Mesenchymal stem cell (in vitro differentiated cells and primary cell): ENCODE measurements around the gene ZNF692.
"Not testable (repeated sequence)": the region's sequence is repeated elsewhere in the genome, so short reads cannot be mapped to it uniquely, and the experiment has no call there.

Source experiments
- DNase-seq: peaks from one replicate; pipeline ENCODE4 v3.0.0-alpha.2; 2013
- H2AFZ ChIP-seq: one replicate; pipeline ENCODE4 v1.6.1; 2013; ENCODE audit warnings: low read depth, mild to moderate bottlenecking, control low read depth, inconsistent platforms, low read length, moderate library complexity
- H2AK5ac ChIP-seq: 2 replicates; pipeline ENCODE4 v1.6.1; 2013; ENCODE audit warnings: low read length, moderate library complexity, mild to moderate bottlenecking, inconsistent platforms; ENCODE audit not compliant: severe bottlenecking
- H2BK120ac ChIP-seq: one replicate; pipeline ENCODE4 v1.6.1; 2013; ENCODE audit warnings: low read depth, mild to moderate bottlenecking, inconsistent platforms, low read length, moderate library complexity
- H2BK12ac ChIP-seq, 2 experiments: one replicate each; pipeline ENCODE4 v1.6.1; 2013; ENCODE audit warnings: inconsistent platforms in 2 of 2, low read length in 2 of 2, mild to moderate bottlenecking in 2 of 2, moderate library complexity in 2 of 2, control low read depth in 1 of 2
- H2BK15ac ChIP-seq: one replicate; pipeline ENCODE4 v1.6.1; 2013; ENCODE audit warnings: mild to moderate bottlenecking, low read depth, inconsistent platforms; ENCODE audit not compliant: poor library complexity, severe bottlenecking
- H2BK5ac ChIP-seq: 2 replicates; pipeline ENCODE4 v1.6.1; 2013; ENCODE audit warnings: low read depth, mild to moderate bottlenecking, low read length, control low read depth, inconsistent platforms; ENCODE audit not compliant: poor library complexity, severe bottlenecking
- H3K14ac ChIP-seq, 2 experiments: one replicate each; pipeline ENCODE4 v1.6.1; 2013; ENCODE audit warnings: inconsistent platforms in 2 of 2, low read length in 2 of 2, control low read depth in 1 of 2, mild to moderate bottlenecking in 1 of 2, moderate library complexity in 1 of 2
- H3K18ac ChIP-seq, 2 experiments: one replicate each; pipeline ENCODE4 v1.6.1; 2013; ENCODE audit warnings: inconsistent platforms in 2 of 2, low read length in 2 of 2, control low read depth in 1 of 2, low read depth in 1 of 2, mild to moderate bottlenecking in 1 of 2
- H3K23ac ChIP-seq, 2 experiments: one replicate each; pipeline ENCODE4 v1.6.1; 2013; ENCODE audit warnings: inconsistent platforms in 2 of 2, low read length in 2 of 2, mild to moderate bottlenecking in 2 of 2, moderate library complexity in 2 of 2, control low read depth in 1 of 2
- H3K27ac ChIP-seq: 2 replicates; pipeline ENCODE4 v1.5.1; 2013; ENCODE audit warnings: mild to moderate bottlenecking, moderate library complexity, low read length, control low read depth, inconsistent platforms; ENCODE audit not compliant: poor library complexity, severe bottlenecking
- H3K27me3 ChIP-seq, 2 experiments: 2 replicates each; pipeline versions ENCODE4 v1.6.1 to v1.7.0; 2013; ENCODE audit warnings: low read length in 2 of 2, mild to moderate bottlenecking in 2 of 2, moderate library complexity in 2 of 2, control low read depth in 1 of 2, inconsistent platforms in 1 of 2; ENCODE audit not compliant: control insufficient read depth in 1 of 2, insufficient read depth in 1 of 2
- H3K36me3 ChIP-seq, 2 experiments: 2 replicates each; pipeline versions ENCODE4 v1.6.1 to v1.7.0; 2013; ENCODE audit warnings: low read length in 2 of 2, control low read depth in 1 of 2, inconsistent platforms in 1 of 2, low read depth in 1 of 2, mild to moderate bottlenecking in 1 of 2; ENCODE audit not compliant: insufficient read depth in 2 of 2, control insufficient read depth in 1 of 2
- H3K4ac ChIP-seq, 2 experiments: one replicate each; pipeline ENCODE4 v1.6.1; 2013; ENCODE audit warnings: inconsistent platforms in 2 of 2, low read length in 2 of 2, mild to moderate bottlenecking in 2 of 2, moderate library complexity in 2 of 2, control low read depth in 1 of 2, low read depth in 1 of 2
- H3K4me1 ChIP-seq: 2 replicates; pipeline ENCODE4 v1.6.1; 2013; ENCODE audit warnings: low read depth, low read length, control low read depth; ENCODE audit not compliant: control insufficient read depth, insufficient read depth
- H3K4me2 ChIP-seq: 2 replicates; pipeline ENCODE4 v1.6.1; 2013; ENCODE audit warnings: low read length, mild to moderate bottlenecking, inconsistent platforms; ENCODE audit not compliant: poor library complexity, severe bottlenecking
- H3K4me3 ChIP-seq, 2 experiments: 2 replicates each; pipeline versions ENCODE4 v1.5.1 to v1.7.0; 2013; ENCODE audit warnings: low read length in 2 of 2, mild to moderate bottlenecking in 2 of 2, control low read depth in 1 of 2, low read depth in 1 of 2; ENCODE audit not compliant: insufficient read depth in 1 of 2
- H3K79me1 ChIP-seq: replicated peaks from 2 replicates; pipeline ENCODE4 v1.6.1; 2013; ENCODE audit warnings: mild to moderate bottlenecking, control low read depth, low read length, inconsistent platforms; ENCODE audit not compliant: poor library complexity, severe bottlenecking
- H3K9ac ChIP-seq: 2 replicates; pipeline ENCODE4 v1.7.0; 2013; ENCODE audit warnings: mild to moderate bottlenecking, low read length, moderate library complexity
- H3K9me3 ChIP-seq: 2 replicates; pipeline ENCODE4 v1.7.0; 2013; ENCODE audit warnings: mild to moderate bottlenecking, low read length; ENCODE audit not compliant: control insufficient read depth
- H4K8ac ChIP-seq: one replicate; pipeline ENCODE4 v1.6.1; 2013; ENCODE audit warnings: inconsistent platforms, mild to moderate bottlenecking, low read length, moderate library complexity
- H4K91ac ChIP-seq: one replicate; pipeline ENCODE4 v1.6.1; 2013; ENCODE audit warnings: mild to moderate bottlenecking, low read length, inconsistent platforms
- WGBS: methylation state at CpG from one replicate; pipeline ENCODE4 v1.1.7; 2013; ENCODE audit warnings: mixed read lengths; 5-methylcytosine and 5-hydroxymethylcytosine counted together

ZNF692 gene

DNA sequence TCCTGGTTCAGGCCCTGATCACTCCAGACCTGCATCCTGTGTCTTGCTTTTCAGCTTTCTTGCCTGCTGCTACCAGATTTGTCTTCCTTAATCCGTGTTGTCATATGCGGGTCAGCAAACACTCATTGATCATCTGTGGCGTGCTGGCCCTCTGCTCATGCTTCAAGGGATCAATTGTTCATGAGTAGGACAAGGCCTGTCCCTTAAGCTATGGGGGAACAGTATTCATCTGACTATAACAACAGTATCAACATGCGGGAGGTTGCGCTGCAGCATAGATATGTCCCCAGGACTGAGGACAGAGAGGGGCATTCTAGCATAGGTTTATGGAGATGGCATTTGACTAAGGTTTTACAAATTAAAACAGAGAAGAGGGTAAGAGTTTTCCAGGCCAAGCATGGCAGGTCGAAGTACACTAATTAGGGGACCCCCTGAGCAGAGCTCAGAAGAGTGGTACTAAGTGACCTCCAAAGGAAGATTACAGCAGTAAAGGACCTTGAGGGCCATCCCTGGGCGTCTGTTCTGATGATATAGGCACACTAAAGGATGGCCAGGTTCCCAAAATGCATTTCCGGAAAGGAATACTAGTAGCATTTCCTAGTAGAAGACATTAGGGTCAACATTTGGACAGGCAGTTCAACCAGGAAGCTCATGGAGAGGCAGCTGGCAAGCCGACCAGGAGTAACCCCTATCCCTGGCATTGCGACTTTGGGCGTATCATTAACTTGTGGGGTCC, 21.7 kb downstream of the ZNF692 start:
- Histone ChIP-seq H3K4me1 (peaks cover 6% of the 10 kb centered on the region), H3K4me2 (peak overlapping the region; percentile 86), H2AK5ac (peak overlapping the region; percentile 23), H2BK15ac (peak overlapping the region; percentile 13), H3K23ac (peak overlapping the region in 1 of 2 experiments; percentile 35), H2BK120ac (no peak overlapping the region), H3K36me3 (no peaks in the 10 kb centered on the region), H3K4me3 (peak overlapping the region; percentile 66 to 90), H3K79me1 (peaks cover 2% of the 10 kb centered on the region), H3K27me3 (peaks cover 0 to 16% of the 10 kb centered on the region in 2 experiments), H2AFZ (no peak overlapping the region), H3K9ac (peak overlapping the region; percentile 89), H2BK5ac (no peak overlapping the region), H4K91ac (peak overlapping the region; percentile 48), H2BK12ac (peak overlapping the region in 1 of 2 experiments; percentile 32), H3K14ac (no peak overlapping the region), H3K4ac (peak overlapping the region in 1 of 2 experiments; percentile 65), H3K27ac (no peak overlapping the region), H4K8ac (peak overlapping the region; percentile 87), H3K18ac (peak overlapping the region in 1 of 2 experiments; percentile 4), H3K9me3 (no peaks in the 10 kb centered on the region)
- 67% methylated on average over 10 of the region's 11 CpGs for WGBS
- DNase-seq: no peak

DNA sequence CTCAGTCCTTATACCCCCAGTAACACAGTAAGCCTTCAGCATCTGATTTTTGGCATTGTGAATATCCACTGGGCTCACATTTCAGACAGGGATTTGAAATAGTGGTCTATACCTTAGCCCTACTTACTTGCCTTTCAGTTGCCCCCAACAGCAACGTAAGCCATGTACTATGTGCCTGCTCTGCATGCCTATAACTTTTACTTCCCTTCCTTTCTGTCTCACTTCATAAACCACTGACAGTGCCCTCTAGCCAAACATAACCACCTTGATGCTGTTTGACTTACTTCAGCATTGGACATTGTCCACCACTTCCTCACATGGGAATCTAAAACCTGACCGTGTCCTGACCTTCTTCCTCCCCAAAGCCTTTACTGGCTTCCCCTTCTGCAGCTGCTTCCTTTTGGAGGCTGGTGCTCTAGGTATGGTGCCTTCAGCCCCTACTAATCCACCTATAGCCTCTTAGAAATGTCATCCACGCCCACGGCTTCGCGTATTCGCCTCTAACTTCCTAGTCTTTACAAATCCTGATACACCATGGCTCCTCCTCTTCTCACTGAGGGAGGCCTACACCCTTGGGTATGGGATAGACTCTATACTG, 24.4 kb downstream of the ZNF692 start:
- H4K8ac ChIP-seq: no peak overlapping the region
- H2BK120ac ChIP-seq: no peak overlapping the region
- no peak overlapping the region for H2BK12ac ChIP-seq
- no peak overlapping the region for H3K27ac ChIP-seq
- no peak overlapping the region for H3K4ac ChIP-seq
- no peaks in the 10 kb centered on the region for H3K36me3 ChIP-seq
- no peaks in the 10 kb centered on the region for H3K79me1 ChIP-seq
- peaks cover 6% of the 10 kb centered on the region for H3K4me1 ChIP-seq
- no peaks in the 10 kb centered on the region for H3K9me3 ChIP-seq
- no peak overlapping the region for H2AK5ac ChIP-seq
- H3K23ac ChIP-seq: no peak overlapping the region
- H3K27me3 ChIP-seq: peaks cover 0 to 19% of the 10 kb centered on the region in 2 experiments
- WGBS: 77% methylated on average over 6 of the region's 7 CpGs
- H3K4me2 ChIP-seq: no peak overlapping the region
- H3K14ac ChIP-seq: no peak overlapping the region
- no peak overlapping the region for H3K4me3 ChIP-seq
- no peak overlapping the region for H3K9ac ChIP-seq
- no peak overlapping the region for H3K18ac ChIP-seq
- H2BK15ac ChIP-seq: no peak overlapping the region
- H4K91ac ChIP-seq: no peak overlapping the region
- DNase-seq: no peak
- H2AFZ ChIP-seq: peak overlapping the region; percentile 14
- no peak overlapping the region for H2BK5ac ChIP-seq

DNA sequence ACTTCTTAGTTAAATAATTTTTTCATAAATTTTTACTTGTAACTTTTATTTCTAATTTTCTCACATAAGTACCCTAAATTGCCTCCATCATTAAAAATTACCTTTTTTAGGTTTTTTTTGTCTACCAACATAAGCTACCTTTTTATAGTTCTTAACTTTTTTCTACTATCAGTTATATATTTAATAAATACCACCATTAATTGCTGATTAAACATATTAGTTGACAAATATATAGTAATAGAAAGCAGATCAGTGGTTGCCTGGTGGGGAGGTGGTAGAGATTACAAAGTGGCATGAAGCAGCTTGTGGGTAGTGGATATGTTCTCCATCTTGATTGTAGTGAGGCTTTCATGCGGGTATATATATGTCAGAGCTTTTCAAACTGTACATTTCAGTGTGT, 27.0 kb downstream of the ZNF692 start:
- H3K36me3 ChIP-seq: no peaks in the 10 kb centered on the region
- peaks cover 4% of the 10 kb centered on the region for H3K79me1 ChIP-seq
- H2AK5ac ChIP-seq: no peak overlapping the region
- H2BK12ac ChIP-seq: no peak overlapping the region
- no peaks in the 10 kb centered on the region for H3K4me1 ChIP-seq
- no peak overlapping the region for H2BK120ac ChIP-seq
- H3K27ac ChIP-seq: no peak overlapping the region
- H3K23ac ChIP-seq: no peak overlapping the region
- H3K14ac ChIP-seq: no peak overlapping the region
- no peak overlapping the region for H4K8ac ChIP-seq
- H3K4me2 ChIP-seq: no peak overlapping the region
- DNase-seq: no peak
- peaks cover 0 to 19% of the 10 kb centered on the region in 2 experiments for H3K27me3 ChIP-seq
- no peak overlapping the region for H3K18ac ChIP-seq
- no peak overlapping the region for H2AFZ ChIP-seq
- H4K91ac ChIP-seq: no peak overlapping the region
- H2BK5ac ChIP-seq: no peak overlapping the region
- no peak overlapping the region for H3K4ac ChIP-seq
- no CpG with 5 or more reads among the region's 1 CpG for WGBS
- H3K4me3 ChIP-seq: no peak overlapping the region
- H3K9ac ChIP-seq: no peak overlapping the region
- H2BK15ac ChIP-seq: no peak overlapping the region
- no peaks in the 10 kb centered on the region for H3K9me3 ChIP-seq

DNA sequence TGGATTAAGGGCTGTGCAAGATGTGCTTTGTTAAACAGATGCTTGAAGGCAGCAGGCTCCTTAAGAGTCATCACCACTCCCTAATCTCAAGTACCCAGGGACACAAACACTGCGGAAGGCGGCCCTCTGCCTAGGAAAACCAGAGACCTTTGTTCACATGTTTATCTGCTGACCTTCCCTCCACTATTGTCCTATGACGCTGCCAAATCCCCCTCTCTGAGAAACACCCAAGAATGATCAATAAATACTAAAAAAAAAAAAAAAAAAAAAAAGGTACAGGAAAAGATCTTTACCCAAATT, 28.2 kb downstream of the ZNF692 start:
- not testable (repeated sequence) for H2BK15ac ChIP-seq, H4K91ac ChIP-seq, H3K27ac ChIP-seq, H3K36me3 ChIP-seq, H4K8ac ChIP-seq, H3K4me2 ChIP-seq, H2BK12ac ChIP-seq, H2BK120ac ChIP-seq, H3K23ac ChIP-seq, H3K9ac ChIP-seq, H3K14ac ChIP-seq, H3K4me1 ChIP-seq, H2AFZ ChIP-seq, H3K18ac ChIP-seq, H3K4me3 ChIP-seq, DNase-seq, H2AK5ac ChIP-seq, H2BK5ac ChIP-seq, H3K4ac ChIP-seq, H3K79me1 ChIP-seq, H3K9me3 ChIP-seq
- 40% methylated on average over 2 of the region's 3 CpGs for WGBS
- H3K27me3 ChIP-seq: peaks cover 0 to 19% of the 10 kb centered on the region in 2 experiments
